Fibroblast of villous mesenchyme (primary cell): ENCODE results near the gene IDH1. TPM values are rescaled to one million over a fixed set of nuclear protein-coding genes. Genes with fewer than 3 reads are reported as not detected.
"Not testable (repeated sequence)": the region's sequence is repeated elsewhere in the genome, so short reads cannot be mapped to it uniquely, and the experiment has no call there.

Experiments used
- DNase-seq: peaks from one replicate; pipeline ENCODE4 v3.0.0-alpha.2; 2010; ENCODE audit warnings: low read depth
- H3K4me3 ChIP-seq: 2 replicates; pipeline ENCODE4 v1.5.1; 2011; ENCODE audit warnings: low read depth, mild to moderate bottlenecking, low read length
- CTCF ChIP-seq: IDR thresholded peaks from 2 replicates; pipeline ENCODE4 v1.5.1; 2012; ENCODE audit warnings: low read depth, mild to moderate bottlenecking, low read length; ENCODE audit not compliant: insufficient read depth
- total RNA-seq: library from RNA; depleted of rRNA; stranded (reverse); fragments of >200 nt; gene quantifications from 2 replicates; pipeline ENCODE4 v1.2.3, GENCODE V29; 2012

IDH1 gene
- total RNA-seq, 1 donor, result 215 TPM

GRCh38 chr2:208235860-208236259 lies 19.0 kb downstream of the IDH1 start:
- TF ChIP-seq CTCF, result no peak
- H3K4me3 ChIP-seq, result no peak overlapping the region
- DNase-seq, result no peak

DNA sequence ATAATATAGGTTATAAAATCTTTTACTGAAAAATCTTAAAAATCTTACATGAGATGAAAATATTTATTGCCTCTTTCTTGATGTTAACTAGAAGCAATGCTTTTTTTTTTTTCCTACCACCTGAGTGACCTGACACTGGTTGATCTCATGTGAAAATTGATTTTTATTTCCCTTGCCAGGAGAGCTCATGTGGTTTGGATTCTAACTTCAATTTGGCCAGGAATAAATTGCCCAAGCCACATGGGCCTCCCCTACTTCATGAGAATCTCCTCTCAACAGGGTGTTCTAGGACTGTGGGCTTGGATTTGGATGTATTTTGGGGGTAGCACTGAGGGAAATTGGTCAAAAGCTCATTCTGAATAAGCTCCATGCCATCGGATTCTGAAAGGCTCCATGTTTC lies 20.1 kb downstream of the IDH1 start:
- no peak for TF ChIP-seq CTCF
- DNase-seq, result no peak
- no peak overlapping the region for H3K4me3 ChIP-seq

- H3K4me3 ChIP-seq, result no peak overlapping the region
- TF ChIP-seq CTCF, result no peak
- DNase-seq, result no peak
Measured at GRCh38 chr2:208228476-208228875, 26.4 kb downstream of the IDH1 start.

DNA sequence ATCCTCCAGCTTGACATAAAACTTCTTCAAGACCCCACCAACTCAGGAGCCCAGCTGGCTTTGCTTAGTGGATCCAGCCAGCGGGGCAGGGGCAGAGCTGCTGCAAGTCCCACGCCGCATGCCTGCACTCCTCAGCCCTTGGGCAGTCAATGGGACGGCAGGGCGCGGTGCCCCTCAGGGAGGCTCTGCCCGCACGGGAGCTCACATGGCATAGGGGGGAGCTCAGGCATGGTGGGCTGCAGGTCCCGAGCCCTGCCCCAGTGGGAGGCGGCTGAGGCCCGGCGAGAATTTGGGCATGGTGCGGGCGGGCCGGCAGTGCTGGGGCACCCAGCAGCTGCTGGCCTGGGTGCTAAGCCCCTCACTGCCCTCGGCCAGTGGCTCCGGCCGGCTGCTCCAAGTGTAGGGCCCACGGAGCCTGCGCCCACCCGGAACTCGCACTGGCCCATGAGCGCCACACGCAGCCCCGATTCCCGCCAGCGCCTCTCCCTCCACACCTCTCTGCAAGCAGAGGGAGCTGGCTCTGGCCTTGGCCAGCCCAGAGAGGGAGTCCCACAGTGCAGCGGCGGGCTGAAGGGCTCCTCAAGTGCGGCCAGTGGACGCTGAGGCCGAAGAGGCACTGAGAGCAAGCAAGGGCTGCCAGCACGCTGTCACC lies 27.2 kb downstream of the IDH1 start:
- no peak for TF ChIP-seq CTCF
- DNase-seq, result no peak

GRCh38 chr2:208224802-208225201 lies 30.1 kb downstream of the IDH1 start:
- no peak overlapping the region for H3K4me3 ChIP-seq
- TF ChIP-seq CTCF, result no peak
- no peak for DNase-seq

More for the DNA sequence above, 27.2 kb downstream of the IDH1 start:
- no peak overlapping the region for H3K4me3 ChIP-seq

GRCh38 chr2:208222351-208222750 lies 32.5 kb downstream of the IDH1 start:
- no peak for DNase-seq
- H3K4me3 ChIP-seq, result no peak overlapping the region
- no peak for TF ChIP-seq CTCF

DNA sequence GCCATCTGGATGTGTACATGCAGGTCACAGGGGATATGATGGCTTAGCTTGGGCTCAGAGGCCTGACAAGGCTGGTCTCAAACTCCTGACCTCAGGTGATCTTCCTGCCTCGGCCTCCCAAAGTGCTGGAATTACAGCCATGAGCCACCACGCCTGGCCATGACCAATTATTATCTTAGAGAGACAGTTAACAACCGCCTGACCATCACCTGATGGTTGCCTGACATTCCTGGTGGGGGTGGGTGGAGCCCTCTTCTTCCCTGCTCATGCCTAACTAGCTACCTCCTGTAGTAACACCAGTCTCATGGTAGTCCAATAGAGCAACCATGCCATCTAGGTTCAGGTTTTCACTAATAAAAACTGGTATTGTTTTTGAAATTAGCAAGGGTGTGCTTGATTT lies 33.0 kb downstream of the IDH1 start:
- H3K4me3 ChIP-seq, DNase-seq: not testable (repeated sequence)
